ENCODE results near the gene NNMT. TPM values are rescaled to one million over a fixed set of nuclear protein-coding genes. Genes with fewer than 3 reads are reported as not detected.

NNMT gene
- total RNA-seq, result 1,451 TPM
- polyA plus RNA-seq (ENCODE audit: insufficient read depth, low read depth, low replicate concordance), result 91.9 TPM
- long read RNA-seq, donor 1, result 0 reads
- long read RNA-seq, donor 2, result 0 reads
- long read RNA-seq, donor 3, partial matches to known transcripts, result 0 of 1 reads
- long read RNA-seq, donor 3, other reads (novel, unspliced or antisense), result 0 of 1 reads
- long read RNA-seq, donor 4, partial matches to known transcripts, result 0 of 1 reads
- long read RNA-seq, donor 4, other reads (novel, unspliced or antisense), result 0 of 1 reads
- long read RNA-seq, donor 5, result 0 reads
- long read RNA-seq, donor 6, result 0 reads
- long read RNA-seq, donor 7, transcript NNMT-201 (3 exons, 1,610 nt), result major isoform, 317 of 380 reads
- long read RNA-seq, donor 7, partial matches to known transcripts, result 40 of 380 reads
- long read RNA-seq, donor 7, other reads (novel, unspliced or antisense), result 22 of 380 reads
- long read RNA-seq, donor 8, result 0 reads
- long read RNA-seq, donor 9, result 0 reads
- long read RNA-seq, donor 10, result 0 reads

DNA sequence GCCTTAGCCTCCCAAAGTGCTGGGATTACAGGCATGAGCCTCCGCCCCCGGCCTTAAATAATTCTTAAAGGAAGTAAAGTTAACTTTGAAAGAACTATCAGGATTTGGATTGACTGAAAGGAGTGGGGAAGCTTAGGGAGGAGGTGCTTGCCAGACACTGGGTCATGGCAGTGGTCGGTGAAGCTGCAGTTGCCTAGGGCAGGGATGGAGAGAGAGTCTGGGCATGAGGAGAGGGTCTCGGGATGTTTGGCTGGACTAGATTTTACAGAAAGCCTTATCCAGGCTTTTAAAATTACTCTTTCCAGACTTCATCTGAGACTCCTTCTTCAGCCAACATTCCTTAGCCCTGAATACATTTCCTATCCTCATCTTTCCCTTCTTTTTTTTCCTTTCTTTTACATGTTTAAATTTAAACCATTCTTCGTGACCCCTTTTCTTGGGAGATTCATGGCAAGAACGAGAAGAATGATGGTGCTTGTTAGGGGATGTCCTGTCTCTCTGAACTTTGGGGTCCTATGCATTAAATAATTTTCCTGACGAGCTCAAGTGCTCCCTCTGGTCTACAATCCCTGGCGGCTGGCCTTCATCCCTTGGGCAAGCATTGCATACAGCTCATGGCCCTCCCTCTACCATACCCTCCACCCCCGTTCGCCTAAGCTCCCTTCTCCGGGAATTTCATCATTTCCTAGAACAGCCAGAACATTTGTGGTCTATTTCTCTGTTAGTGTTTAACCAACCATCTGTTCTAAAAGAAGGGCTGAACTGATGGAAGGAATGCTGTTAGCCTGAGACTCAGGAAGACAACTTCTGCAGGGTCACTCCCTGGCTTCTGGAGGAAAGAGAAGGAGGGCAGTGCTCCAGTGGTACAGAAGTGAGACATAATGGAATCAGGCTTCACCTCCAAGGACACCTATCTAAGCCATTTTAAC is at the start of gene NNMT:
TSS of gene NNMT (plus strand) at position 724 of the 929 bp plus-strand sequence. CDS start at position 882, 158 bp downstream.
- peak in 3 of 5 donors; percentile 35 to 94 (median 59) for DNase-seq
- H3K4me3 ChIP-seq (ENCODE audit: low read length in 3 of 3), result peak within 1 kb of the TSS in 2 of 3 donors; percentile 43 to 70
- intact Hi-C loops (cut with DNase I), result no loop called here

DNA sequence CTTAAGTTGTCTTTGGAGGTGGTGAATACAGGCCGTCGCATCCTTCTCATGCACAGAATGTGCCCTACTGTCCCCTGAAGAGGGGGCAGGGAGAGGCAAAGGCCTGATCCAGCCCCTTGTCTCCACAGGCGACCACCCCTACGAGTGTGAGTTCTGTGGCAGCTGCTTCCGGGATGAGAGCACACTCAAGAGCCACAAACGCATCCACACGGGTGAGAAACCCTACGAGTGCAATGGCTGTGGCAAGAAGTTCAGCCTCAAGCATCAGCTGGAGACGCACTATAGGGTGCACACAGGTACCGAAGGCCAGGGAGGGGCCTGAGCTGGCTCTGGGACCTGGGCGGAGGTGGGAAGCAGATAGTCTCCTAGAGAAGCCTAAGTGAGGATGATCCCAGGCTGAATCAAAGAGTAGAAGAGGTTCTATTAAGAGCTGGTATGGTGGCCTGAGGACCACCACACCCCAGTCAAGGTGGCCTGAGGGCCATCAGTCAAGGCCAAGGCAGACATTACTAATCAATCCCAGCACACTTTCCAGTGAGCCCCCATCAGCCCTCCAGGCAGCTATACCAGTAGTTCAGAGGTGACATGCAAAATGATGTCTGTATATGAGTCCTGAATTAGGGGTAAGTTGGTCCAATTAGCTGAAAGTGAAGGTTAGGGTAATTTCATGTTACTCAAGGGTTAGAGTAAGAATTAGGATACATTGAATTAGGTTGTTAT is 49.0 kb upstream of the NNMT start:
- Histone ChIP-seq H3K36me3 (ENCODE audit: control insufficient read depth in 2 of 3, insufficient read depth in 3 of 3, low read length in 3 of 3) (peaks cover 0 to 49% (median 33%) of the 10 kb centered on the region in 3 donors), H3K9me3 (ENCODE audit: control insufficient read depth in 2 of 3, insufficient read depth in 1 of 3, low read length in 3 of 3) (no peaks in the 10 kb centered on the region), H3K4me1 (ENCODE audit: control insufficient read depth in 2 of 3, insufficient read depth in 2 of 3, low read depth in 1 of 3, low read length in 3 of 3) (peaks cover 0 to 3% (median 0%) of the 10 kb centered on the region in 3 donors), H3K4me3 (ENCODE audit: low read length in 3 of 3) (no peak overlapping the region), H3K27me3 (ENCODE audit: control insufficient read depth, insufficient read depth, low read length) (no peaks in the 10 kb centered on the region), H3K9ac (ENCODE audit: low read length in 3 of 3) (no peak overlapping the region), H3K27ac (ENCODE audit: low read depth in 2 of 2, low read length in 2 of 2) (no peak overlapping the region)
- TF ChIP-seq CTCF (IDR thresholded peaks at IDR 0.05; ENCODE audit: borderline replicate concordance, extremely low read depth, insufficient read depth), result no peak
- FAIRE-seq (no peak), DNase-seq (no peak)
- intact Hi-C loops (cut with DNase I), result no loop called here

More for the DNA sequence above, at the start of gene NNMT:
- Histone ChIP-seq H3K36me3 (ENCODE audit: control insufficient read depth in 2 of 3, insufficient read depth in 3 of 3, low read length in 3 of 3) (no peaks in the 10 kb centered on the region), H3K27me3 (ENCODE audit: control insufficient read depth, insufficient read depth, low read length) (no peaks in the 10 kb centered on the region), H3K9ac (ENCODE audit: low read length in 3 of 3) (peak within 1 kb of the TSS in 1 of 3 donors; percentile 46), H3K27ac (ENCODE audit: low read depth in 2 of 2, low read length in 2 of 2) (peak within 1 kb of the TSS; percentile 86 to 92), H3K4me1 (ENCODE audit: control insufficient read depth in 2 of 3, insufficient read depth in 2 of 3, low read depth in 1 of 3, low read length in 3 of 3) (peaks cover 0 to 3% (median 0%) of the 10 kb centered on the region in 3 donors), H3K9me3 (ENCODE audit: control insufficient read depth in 2 of 3, insufficient read depth in 1 of 3, low read length in 3 of 3) (peaks cover 0 to 3% (median 0%) of the 10 kb centered on the region in 3 donors)
- no peak for FAIRE-seq
- no peak for TF ChIP-seq CTCF (IDR thresholded peaks at IDR 0.05; ENCODE audit: borderline replicate concordance, extremely low read depth, insufficient read depth)

DNA sequence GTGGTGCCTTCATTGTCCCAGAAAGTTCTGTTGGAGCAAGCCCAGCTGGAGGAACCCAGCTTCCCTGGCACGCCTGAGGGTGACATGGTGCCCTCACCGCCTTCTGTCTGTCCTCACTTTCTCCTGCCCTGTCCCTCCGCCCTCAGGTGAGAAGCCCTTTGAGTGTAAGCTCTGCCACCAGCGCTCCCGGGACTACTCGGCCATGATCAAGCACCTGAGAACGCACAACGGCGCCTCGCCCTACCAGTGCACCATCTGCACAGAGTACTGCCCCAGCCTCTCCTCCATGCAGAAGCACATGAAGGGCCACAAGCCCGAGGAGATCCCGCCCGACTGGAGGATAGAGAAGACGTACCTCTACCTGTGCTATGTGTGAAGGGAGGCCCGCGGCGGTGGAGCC is 46.0 kb upstream of the NNMT start:
- no peaks in the 10 kb centered on the region for H3K27me3 ChIP-seq (ENCODE audit: control insufficient read depth, insufficient read depth, low read length)
- no peaks in the 10 kb centered on the region for H3K9me3 ChIP-seq (ENCODE audit: control insufficient read depth in 2 of 3, insufficient read depth in 1 of 3, low read length in 3 of 3)
- peaks cover 0 to 3% (median 0%) of the 10 kb centered on the region in 3 donors for H3K4me1 ChIP-seq (ENCODE audit: control insufficient read depth in 2 of 3, insufficient read depth in 2 of 3, low read depth in 1 of 3, low read length in 3 of 3)
- DNase-seq (no peak), FAIRE-seq (no peak)
- intact Hi-C loops (cut with DNase I), result no loop called here
- no peak overlapping the region for H3K27ac ChIP-seq (ENCODE audit: low read depth in 2 of 2, low read length in 2 of 2)
- no peak overlapping the region for H3K9ac ChIP-seq (ENCODE audit: low read length in 3 of 3)
- no peak overlapping the region for H3K4me3 ChIP-seq (ENCODE audit: low read length in 3 of 3)
- TF ChIP-seq CTCF (IDR thresholded peaks at IDR 0.05; ENCODE audit: borderline replicate concordance, extremely low read depth, insufficient read depth), result no peak
- peaks cover 0 to 34% (median 25%) of the 10 kb centered on the region in 3 donors for H3K36me3 ChIP-seq (ENCODE audit: control insufficient read depth in 2 of 3, insufficient read depth in 3 of 3, low read length in 3 of 3)
